Activated naive CD8-positive, alpha-beta T cell treated with anti-CD3 and anti-CD28 coated beads, Interleukin-2, amount 50 U/mL, for 16 hours (primary cell): ENCODE measurements around the gene RAF1.
"Not testable (repeated sequence)": the region's sequence is repeated elsewhere in the genome, so short reads cannot be mapped to it uniquely, and the experiment has no call there.

Experiments used
- DNase-seq: peaks from one replicate; pipeline ENCODE4 v3.0.0-alpha.2; 2020; ENCODE audit warnings: low read depth, low spot score

The RAF1 gene

DNA sequence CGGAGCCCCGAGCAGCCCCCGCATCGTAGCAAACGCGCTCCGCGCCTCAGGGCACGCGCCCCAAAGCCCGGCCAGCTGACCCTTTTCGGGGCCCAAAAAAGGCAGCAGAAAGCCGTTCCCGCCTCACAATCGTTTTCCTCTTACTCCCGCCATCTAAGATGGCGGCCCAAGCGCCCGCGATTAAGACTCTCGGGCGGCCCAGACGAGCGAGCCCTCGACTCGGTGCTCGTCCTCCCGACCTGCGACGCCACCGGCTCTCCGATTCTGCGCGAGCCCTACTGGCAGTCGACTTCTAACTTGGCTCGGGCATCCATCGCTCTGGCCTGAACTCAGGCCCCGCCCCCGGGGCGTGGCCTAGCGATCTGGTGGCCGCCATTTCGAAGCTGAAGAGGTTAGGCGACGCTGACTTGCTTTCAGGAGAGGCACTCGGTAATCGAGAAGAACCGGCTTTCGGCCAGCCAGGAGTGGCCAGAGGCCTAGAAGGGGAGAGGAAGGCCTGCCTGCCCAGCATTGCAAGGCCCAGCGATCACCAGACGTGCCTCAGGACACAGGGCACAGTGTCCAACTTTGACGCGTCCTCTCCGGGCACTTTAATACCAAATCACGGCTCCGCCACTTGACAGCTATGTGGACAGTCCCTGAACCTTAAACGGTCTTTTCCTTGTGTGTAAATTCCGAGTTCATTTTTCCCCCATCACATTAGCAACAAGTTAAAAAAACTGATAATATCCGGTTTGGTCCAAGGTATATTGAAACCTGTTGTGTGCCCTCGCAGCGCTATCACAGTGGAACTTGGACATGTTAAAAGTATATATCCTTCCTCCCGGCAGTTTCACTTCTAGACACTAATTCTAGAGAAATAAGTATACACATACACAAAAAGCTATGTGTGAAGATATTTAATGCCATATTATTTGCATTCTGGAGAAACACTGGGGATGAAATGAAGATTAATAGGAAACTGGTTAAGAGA, at the start of gene RAF1:
Gene RAF1 (minus strand): TSS at position 182 of the 973 bp plus-strand sequence. CDS start 45,396 bp downstream, outside the sequence.
- DNase-seq: peak; percentile 95

DNA sequence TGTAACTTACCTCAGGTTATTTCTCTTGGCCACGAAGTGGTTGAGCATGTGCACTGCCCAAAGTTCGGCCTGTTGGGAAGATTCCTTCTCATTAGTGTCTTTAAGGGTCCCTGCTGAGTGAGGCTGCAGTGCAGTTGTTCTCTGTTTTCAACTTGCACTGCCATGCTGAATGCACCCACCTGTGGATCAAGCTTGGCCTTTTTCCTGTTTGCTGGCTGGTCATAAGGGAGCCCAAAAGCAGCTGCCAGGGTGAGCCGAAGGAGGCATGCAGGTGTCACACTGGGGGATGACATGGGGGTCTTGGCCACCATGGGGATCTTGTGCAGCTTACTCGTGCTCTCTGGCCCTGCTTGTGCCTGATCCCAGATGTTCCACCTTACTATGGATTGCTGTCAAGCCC, 46.1 kb upstream of the RAF1 start:
- DNase-seq: no peak

DNA sequence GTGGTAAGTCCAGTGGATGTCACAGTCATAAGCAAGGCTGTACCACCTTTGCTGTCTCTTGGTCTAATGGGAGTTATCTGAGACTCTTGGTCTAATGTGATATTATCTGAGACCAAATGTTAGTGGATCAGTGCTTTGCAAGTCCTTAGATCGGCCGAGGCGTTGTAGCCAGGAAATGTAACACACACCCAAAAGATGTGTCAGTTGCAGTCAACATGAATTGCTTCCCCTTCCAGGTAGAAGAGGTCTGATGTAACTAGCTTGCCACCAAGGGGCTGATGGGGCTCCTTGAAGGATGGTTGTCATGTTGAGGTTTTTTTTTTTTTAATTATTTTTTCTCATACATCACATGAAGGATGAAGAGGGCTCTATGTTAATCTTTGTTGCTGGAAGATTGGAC, 45.4 kb upstream of the RAF1 start:
- no peak for DNase-seq

DNA sequence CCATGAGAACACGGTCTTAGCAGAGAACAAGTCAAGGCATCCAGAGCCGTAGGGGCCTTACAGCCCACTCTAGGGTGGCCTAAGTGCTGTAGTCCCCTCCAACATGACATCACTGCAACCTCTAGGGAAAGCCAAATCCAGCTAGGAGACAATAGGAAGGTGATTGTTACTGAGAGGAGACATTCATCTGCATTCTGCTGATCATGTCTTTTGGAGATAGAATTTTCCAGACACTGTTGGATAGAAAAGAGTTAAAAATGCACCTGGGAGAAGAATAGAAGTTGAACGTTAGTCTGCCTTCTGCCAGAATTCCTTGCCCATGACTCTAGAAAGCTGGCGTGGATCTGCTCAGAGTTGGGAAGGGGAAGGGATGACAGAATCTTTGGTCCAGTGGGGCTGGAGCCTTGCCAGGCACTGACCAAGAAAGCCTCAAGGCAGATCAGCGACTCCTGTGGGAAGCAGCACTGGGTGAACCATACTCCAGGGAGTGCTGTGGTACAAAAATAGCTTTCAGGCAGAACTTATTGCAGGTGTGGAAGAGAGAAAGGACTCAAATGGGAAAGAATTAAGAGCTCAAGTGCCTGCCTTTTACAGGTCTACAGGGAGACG, 44.8 kb upstream of the RAF1 start:
- no peak for DNase-seq

DNA sequence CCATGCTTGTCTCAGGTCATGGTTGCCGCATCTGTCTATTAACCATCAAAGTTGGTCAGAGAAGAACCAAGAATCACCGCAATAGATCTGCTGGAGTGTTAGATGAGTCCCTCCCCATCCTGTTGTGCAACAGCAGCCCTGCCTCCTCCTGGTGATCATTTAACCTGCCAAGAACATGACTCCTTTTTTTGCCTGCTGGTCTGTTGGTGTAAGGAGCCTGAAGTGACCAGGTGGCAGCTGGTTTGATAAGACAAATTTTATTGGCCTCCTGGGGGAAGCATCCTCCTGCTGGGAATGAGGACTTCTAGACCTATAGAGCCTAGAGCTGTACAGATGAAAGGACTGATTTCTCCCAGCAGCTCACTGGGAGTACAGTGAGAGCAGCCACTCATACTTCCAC, 43.5 kb upstream of the RAF1 start:
- DNase-seq: no peak

DNA sequence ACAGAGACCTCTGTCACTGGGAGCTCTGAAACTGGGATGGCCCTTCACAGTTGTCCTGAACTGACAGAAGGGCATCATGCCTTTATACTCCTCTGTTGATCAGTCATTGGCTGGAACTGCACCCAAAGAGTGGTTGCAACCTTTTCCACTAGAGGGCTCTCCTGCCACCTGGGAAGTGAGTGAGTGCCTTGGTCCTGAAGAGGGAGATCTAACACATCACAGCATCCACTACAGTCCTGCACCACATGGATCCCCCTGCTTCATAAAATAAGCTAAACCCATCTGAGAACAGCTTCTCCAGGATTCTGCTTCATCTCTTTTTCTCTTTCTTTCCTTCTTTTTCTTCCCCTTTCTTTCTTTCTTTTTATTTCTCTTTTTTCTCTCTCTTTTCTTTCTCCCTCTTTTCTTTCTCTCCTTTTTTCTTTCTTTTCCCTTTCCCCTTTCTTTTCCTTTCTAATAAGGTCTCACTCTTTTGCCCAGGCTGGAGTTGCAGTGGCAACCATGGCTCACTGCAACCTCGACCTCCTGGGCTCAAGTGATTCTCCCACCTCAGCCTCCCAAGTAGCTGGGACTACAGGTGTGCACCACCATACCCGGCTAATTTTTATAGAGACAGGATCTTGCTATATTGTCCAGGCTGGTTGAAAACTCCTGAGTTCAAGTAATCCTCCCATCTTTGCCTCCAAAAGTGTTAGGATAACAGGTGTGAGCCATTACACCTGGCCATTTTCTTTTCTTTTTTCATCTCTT, 42.8 kb upstream of the RAF1 start:
- DNase-seq: peak; percentile 14

DNA sequence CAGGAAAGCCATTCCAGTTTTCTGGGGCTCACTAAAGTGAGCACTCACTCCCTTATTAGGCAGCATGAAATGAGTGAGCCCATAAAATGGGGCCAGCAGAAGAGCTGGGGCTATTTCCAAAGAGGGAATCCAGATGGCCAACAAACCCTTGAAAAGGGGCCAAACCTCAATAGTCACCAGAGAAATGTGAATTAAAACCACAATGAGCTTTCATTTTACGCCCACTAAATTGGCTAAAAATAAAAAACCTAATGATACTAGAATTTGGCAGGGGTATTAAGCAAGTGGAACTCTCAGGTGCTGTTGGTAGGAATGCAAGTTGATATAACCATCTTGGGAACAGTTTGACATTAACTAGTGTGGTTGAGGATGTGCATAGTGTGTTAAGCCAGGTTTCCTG, 42.1 kb upstream of the RAF1 start:
- DNase-seq: no peak

DNA sequence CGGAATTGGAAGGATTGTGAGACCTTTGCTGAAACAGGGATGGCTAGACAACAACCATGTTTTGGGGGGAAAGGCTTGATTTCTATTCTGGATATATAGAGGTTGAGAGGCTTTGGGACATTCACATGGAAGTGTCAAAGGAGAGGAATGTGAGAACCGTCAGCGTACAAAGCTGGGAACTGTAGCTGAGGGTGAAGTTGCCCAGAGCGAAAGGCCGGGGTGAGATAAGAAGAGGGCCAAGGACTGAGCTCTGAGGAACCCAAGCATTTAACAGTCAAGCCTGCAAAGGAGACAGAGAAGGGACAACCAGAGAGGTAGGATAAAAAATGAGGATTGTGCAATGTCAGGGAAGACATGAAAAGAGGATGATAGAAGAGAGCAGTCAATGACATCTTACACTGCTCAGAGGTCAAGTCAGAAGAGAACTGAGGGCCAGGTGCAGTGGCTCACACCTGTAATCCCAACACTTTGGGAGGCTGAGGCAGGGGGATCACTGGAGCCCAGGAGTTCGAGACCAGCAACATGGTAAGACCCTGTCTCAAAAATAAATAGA, 41.5 kb upstream of the RAF1 start:
- no peak for DNase-seq

DNA sequence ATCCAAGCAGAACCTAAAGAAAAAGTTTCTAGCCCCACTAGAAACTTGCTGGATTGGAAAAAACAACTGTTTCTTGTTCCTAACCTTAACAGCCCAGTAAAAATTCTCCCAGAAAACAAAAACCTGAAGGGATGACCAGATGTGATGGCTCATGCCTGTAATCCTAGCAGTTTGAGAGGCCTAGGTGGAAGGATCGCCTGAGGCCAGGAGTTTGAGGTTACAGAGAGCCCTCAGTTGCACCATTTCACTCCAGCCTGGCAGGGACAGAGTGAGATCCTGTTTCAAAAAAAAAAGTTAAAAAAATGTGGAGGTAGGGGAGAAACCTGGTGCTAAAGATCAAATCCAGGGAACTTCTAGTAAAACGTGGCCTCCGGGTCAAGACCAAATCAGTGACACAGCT, 38.6 kb upstream of the RAF1 start:
- DNase-seq: no peak

DNA sequence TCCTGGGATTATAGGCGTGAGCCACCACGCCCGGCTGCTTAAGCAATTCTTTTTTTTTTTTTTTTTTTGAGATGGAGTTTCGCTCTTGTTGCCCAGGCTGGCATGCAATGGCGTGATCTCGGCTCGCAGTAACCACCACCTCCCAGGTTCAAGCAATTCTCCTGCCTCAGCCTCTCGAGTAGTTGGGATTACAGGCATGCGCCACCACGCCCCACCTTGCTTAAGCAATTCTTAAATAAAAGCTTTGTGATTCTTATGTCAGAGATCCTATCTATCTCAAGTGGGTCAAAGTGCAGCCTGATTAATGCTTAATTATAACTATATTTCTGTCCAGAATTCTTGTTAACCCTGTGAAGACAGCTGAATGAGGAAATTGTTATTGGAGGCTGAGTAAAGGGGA, 37.7 kb upstream of the RAF1 start:
- DNase-seq: not testable (repeated sequence)

DNA sequence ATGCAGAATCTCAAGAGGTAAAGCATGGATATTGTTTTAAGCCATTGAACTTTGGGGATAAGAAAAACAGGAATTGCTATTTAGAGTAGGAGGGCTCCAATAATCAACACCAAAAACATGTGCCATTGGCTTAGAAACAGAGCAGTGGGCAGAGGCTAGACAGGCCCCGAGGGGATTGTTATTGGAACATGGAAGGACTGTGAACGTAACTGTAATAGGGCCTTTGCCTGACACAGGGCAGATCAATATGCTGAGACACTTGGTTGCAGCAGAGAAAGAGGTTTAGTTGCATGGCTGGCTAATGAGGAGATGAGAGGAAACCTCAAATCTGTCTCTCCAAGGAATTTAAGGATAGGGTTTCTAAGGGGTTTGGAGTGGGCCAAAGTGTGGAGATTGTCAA, 36.9 kb upstream of the RAF1 start:
- DNase-seq: no peak

DNA sequence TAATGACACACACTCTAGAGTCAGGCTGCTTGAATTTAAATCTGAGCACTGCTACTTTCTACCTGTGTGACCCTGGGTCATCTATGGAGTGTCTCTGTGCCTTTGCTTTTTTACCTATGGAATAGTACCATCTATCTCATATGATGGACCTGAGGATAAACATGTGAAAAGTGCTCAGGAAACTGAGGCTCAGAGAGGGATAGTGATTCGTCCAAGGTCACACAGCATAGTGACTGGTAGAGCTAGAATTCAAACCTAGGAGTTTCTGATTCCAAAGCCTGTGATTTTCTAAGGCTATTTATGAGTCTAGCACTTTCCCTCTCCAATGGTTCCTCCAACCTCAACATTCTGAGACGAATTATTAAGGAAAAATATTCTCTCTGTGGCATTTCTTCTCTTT, 32.0 kb upstream of the RAF1 start:
- DNase-seq: no peak

DNA sequence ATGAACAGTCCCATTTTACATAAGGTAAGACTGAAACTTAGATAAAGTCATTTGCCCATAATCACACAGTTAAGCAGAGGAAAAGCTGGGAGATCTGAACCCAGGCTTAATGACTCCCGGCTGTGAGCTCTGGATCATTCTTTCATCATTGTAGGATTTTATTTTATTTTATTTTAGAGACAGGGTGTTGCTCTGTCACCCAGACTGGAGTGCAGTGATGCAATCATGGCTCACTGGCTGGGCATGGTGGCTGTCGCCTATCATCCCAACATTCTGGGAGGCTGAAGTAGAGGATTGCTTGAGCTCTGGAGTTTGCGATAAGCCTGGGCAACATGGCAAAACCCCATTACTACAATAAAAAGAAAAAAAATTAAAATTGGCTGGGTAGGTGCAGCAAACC, 31.2 kb upstream of the RAF1 start:
- DNase-seq: no peak

DNA sequence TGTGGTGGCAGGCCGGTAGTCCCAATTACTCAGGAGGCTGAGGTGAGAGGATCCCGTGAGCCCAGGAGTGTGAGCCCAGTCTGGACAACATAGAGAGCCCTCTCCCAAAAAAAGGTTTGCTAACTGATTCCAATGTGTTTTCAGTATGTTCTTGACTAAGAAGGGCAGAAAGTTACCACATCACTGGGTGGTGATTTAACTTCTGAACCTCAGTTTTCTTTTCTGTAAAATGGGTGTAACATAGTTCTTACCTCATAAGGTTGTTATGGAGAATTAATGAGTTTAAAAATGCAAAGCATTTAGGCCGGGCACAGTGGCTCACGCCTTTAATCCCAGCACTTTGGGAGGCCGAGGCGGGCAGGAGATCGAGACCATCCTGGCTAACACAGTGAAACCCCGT, 28.5 kb upstream of the RAF1 start:
- no peak for DNase-seq

DNA sequence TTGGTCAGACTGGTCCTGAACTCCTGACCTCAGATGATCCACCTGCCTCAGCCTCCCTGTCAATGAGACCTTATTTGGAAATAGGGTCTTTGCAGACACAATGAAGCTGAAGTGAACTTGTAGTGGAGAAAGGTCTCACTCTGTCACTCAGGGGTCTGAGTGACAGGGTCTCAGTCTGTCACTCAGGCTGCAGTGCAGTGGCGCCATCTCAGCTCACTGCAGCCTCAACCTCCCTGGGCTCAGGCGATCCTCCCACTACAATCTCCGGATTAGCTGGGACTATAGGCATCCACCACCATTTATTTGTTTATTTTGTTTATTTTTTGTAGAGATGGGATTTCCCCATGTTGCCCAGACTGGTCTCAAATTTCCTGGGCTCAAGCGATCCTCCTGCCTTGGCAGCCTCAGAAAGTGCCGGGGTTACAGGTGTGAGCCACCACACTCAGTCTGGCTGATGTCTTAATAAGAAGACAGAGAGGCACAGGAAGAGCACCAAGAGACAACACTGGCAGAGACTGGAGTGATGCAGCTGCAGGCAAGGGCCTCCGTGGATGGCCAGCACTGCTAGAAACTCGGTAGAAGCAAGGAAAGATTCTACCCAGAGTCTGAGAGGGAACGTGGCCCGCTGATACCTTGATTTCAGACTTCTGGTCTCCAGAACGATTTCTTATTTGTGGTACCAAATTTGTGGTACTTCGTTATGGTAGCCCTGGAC, 26.2 kb upstream of the RAF1 start:
- DNase-seq: no peak

DNA sequence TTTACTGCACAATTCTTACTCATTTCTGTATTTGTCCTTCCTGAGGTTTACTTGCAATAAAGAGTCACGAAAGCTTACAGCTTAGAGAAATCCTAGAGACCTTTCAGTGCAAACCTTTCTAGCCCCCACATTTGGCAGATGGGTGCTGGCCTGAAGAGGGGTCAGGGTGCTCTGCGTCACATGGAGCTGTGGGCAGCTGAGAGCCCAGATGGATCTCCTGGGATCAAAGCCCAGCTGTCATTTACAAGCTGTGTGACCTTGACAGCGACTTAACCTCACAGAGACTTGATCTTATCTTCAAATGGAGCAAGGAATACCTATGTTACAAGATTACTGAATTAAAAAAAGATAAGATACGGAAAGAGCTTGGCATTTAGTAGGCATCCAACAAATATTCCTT, 24.0 kb upstream of the RAF1 start:
- DNase-seq: no peak

DNA sequence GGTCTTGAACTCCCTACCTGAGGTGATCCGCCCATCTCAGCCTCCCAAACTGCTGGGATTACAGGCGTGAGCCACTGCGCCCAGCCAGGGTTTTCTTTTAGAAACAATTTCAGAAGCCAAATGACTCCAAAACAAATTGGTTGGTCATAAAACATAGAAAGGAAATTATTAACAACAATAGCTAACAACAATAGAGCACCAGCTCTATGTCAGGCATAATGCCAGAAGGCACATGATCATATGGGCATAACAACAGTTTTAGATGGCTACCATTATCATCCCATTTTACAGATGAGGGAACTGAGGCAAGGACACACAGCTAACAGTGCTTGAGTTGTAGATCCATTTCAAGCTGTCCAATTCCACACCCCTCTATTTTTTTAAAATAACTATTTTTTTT, 22.2 kb upstream of the RAF1 start:
- DNase-seq: no peak

DNA sequence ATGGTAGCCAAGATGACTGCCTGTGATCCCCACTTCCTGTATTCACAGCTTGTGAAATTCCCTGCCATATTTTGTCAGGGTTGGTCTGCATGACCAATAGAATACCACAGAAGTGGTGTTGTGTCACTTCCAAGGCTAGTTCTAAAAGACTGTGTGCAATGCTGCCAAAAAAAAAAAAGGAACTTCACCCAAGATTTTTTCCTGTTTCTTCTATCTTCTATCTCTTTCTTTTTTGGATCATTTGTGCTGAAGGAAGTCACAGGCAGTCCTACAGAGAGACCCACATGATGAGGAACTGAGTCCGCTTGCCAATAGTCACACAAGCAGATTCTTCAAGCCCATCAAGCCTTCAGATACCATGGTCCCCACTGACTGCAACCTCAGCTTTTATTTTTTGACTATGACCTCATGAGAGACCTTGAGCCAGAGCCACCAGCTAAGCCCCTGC, 18.1 kb upstream of the RAF1 start:
- DNase-seq: no peak

DNA sequence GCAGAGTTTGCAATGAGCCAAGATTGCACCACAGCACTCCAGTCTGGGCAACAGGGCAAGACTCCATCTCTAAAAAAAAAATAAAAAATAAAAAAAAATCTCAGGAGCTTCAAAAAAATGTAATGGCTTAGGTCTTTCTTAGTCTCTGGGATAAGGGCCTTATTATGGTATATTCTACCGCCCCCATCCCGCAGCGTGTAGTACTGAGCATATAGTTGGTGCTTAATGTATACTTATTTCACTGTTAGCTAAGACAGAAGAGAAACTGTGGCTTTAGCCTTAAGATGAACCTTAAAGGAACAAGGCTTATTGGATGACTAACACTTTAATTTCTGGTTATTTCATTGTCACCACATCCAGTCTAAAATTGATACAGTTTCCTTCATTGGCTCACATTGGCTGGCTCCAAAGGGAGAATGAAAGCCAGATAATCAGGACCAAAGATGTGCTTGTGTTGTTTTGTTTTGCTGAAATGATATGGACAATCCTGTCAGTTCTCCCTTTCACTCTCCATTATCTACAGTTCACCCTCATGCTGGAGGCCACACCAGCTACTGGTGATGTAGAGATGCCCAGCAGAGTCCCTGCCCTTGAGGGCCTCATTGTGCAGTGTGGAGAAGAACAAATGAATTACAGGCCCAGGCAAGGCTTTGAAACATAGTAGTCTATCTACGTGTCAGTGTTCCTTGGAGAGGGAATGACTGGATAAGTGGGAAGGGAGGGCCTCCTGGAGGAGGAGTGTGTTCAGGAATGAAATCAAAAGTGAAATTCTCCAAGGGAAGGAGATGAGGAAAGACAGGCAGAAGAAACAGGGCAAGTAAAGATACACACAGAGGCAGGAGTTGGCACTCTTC, 17.4 kb upstream of the RAF1 start:
- no peak for DNase-seq

DNA sequence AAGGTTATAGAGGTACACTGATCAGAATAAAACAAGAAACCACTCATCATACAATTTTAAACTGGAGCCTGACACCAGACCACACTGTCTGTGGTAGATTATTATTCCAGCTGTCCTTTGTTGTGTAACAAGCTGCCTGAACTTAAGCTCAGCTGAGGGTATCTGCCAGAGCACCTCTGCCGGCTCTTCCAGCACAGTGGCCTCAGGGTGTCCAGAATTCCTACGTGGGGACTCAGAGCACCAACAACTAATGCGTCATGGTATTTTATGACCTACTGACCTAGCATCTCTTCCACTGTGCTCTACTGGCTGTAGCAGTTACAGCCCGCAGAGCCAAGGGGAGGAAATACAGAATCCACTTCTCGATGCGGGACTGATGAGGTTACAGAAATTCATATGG, 15.6 kb upstream of the RAF1 start:
- DNase-seq: no peak
